HG02759 (cell line): ENCODE data around the gene F3.

Experiments used
- ATAC-seq: cut with Tn5 transposase; IDR thresholded peaks from one replicate; pipeline ENCODE4 v1.9.1; 2021; ENCODE audit warnings: mild to moderate bottlenecking, moderate library complexity; ENCODE audit not compliant: unreplicated experiment

Gene F3

DNA sequence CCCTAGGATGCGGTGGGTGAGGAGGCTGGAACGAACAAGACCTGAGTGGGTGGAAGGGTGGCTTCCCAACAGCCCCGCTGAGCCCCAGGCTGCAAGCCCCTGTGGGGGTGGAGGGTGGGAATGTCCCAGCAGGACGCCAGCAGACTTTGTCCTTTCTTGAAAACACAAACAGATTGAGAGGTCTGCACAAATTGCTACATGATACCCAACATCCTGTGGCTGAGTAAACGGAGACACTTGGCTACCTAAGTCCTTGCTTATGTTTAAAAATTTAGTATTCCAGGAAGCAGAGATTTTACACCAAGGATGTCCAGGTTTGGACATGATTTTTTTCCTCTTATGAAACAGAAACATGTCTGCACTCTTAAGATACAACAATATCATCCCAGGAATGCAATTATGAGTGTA is 11.8 kb upstream of the F3 start:
- no peak for ATAC-seq

- no peak for ATAC-seq
Measured at GRCh38 chr1:94552071-94552586, 10.6 kb upstream of the F3 start.

GRCh38 chr1:94551449-94551848 is 9.9 kb upstream of the F3 start:
- no peak for ATAC-seq

- no peak for ATAC-seq
Measured at GRCh38 chr1:94550800-94551241, 9.3 kb upstream of the F3 start.

GRCh38 chr1:94550396-94550795 is 8.8 kb upstream of the F3 start:
- no peak for ATAC-seq

DNA sequence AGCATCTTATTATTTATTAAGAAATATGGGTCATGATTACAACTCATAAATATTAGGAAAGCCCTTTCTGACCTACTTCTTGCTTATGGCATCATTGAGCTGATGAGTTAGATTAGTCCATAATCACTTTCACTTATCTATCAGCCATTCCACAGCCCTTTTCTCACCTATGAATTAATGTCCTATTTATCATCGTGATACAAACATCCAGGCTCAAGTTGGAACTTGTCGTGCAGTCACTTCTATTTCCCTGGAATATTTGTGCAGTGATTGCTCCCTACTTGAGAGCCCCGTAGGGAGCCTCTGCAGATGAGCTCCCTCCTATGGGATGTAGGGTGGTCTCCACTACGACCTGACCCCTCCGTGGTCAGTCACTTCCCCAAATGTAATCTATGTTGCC is 8.1 kb upstream of the F3 start:
- ATAC-seq, result no peak

- no peak for ATAC-seq
Measured at GRCh38 chr1:94544706-94545490, 3.3 kb upstream of the F3 start.

DNA sequence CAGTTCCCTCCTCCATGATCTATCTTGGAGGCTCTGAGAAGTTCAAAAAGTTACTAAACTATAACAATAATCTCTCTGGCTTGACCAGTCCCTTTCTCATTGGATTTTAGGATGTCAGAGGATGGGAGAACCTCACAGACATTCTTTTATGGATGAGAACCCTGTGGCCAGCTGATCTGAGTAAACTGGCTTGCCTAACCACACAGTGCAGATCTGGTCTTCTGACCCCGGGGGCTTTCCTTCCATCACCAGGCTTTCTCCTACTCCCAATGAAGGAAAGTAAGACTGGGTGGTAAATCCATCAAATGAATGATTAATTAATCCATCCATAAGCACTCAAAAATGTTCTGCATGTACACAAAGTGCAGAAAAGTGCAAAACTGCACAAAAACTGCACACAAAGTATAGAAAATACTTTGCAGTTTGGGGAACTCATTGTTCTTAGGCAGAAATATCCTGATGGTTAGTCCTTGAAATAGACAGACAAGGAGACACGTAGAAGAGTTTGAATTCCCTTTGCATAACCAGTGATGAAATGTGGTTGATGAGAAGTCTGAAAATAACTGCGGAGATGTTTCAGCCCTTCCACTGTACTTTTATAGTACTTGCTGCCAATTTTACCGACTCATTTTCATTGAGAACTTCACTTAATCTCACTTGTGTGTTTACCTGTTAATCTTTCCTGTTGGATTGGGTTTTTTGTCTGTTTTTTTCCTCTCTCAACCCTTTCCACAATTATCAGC is 2.5 kb upstream of the F3 start:
- no peak for ATAC-seq

DNA sequence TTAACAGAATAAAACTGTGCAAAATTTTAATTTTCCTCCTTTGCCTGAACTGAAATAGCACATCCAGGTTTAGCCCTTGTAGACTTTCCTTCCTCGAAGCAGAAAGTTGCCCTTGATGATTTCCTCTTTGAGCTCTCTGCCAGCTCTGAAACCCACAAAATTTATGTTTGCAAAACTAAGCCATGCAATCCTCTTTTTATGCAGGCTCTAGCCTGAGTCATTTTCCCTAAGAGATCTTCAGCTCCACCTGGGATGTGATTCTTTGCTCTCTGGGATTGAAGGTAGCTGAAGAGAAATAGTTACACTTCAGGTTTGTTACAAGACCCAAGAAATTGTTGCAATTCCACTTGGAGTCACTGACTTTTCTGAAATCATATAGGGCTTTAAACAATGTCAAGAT is 1.4 kb upstream of the F3 start:
- no peak for ATAC-seq

DNA sequence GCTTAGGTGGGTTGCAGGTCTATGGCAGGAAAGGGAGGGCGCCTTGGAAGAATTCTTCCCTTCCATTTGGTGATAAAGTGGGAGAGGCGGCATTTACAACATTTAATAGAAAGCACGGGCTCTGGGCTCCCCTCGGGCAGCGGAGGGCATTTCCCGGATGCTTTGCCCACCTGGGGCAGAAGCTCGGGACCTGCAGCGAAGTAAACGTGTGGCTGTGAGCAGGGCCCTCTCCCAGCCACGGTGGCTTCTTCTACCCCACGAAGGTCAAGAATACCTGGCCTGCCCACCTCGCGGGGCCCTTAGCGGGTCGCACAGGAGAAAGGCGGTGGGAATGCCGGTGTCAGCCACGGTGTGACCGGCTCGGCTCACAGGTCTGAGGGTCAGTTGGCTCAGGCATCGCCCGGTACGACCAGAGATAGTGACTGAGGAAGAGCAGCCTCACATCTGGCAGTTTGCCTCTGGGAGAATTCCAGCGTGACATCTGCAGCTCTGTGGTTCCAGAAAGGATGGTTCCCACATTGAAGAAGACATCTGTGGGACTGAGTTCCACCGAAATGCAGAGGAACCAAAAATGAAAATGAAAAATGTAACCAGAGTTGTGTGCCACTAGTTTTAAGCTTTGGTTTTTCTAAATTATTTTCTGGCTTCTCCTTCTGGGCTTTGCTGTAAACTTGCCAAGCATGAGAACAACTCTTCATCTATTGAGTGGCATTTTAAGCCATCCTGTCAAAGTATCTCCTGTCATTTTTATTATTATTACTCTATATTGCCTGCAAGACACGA is 720 bp upstream of the F3 start:
- ATAC-seq, result peak; percentile 39

GRCh38 chr1:94540440-94541245 is 916 bp downstream of the F3 start:
- no peak for ATAC-seq

DNA sequence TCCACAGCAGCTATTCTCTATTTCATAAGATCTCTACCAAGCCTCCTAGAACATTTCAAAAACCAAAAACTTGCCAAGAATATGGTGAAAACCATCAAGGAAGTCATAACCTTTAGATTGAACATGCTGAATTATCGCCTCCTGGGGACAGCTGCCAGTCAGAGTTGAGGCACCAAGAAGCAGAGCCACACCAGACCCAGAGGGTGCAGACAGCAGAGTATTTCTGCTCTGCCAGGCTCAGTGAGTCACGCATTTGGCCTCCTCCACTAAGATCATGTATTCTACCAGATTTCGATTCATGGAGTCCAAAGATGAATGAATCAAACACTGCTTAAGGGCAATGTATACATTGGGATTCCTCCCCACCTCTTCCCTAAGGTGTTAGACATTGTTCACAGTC is 2.1 kb downstream of the F3 start:
- no peak for ATAC-seq

DNA sequence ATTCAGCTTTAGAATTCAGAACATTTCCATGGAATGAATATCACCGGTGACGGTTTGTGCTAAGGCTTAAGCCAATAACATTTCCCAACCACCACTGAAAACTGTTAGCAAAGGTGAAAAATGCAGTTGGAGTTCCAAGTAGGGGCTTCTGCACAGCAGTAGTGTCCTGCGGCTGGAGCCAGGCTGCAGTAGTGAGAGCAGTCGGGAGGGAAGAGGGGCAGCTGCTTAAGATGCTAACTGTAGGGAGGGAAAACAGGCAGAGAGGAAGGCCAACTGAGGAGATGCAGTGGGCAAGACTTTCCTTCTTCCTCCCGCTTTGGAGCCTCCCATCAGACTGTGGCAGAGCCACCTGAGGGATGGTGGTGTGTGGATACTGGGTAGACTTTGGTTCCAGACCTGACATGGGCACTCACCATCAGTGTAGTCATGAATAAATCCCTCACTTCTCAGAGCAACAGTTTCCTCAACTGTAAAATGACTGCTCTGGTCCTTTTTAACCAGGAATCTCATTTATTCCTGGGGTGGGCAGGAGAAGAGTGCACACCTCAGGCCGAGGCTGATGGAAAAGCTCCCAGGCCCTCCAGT is 3.2 kb downstream of the F3 start:
- no peak for ATAC-seq

- no peak for ATAC-seq
Measured at GRCh38 chr1:94537254-94537653, 4.3 kb downstream of the F3 start.

DNA sequence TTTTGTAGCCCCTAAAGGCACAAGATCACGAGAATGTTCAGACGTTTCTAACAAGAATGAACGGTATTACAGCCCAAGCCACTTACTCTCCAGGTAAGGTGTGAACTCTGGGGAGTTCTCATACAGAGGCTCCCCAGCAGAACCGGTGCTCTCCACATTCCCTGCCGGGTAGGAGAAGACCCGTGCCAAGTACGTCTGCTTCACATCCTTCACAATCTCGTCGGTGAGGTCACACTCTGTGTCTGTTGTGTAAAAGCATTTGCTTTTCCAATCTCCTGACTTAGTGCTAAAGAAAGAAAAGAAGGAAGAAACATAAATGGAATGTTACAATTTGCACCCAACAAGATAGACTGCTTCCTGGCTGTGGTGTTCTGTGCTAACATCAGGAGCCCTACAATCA is 5.7 kb downstream of the F3 start:
- no peak for ATAC-seq

DNA sequence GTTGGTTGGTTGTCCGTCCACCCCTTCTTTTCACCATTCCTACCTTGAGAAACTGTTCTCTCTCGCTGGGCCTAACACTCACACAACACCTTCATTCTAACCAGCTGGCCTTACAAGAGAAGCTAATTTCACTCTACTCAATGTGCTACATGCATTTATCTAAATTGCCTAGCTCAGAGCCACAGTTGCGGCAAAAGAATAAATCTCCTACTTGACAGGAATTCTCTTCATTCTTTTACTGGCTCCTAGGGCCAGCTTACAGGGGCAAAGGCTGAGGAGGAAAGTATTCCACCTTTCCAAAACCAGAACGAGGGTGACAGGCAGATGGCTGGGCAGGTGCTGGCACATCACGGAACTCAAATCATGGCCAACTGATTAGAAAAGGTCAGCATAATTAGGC is 6.5 kb downstream of the F3 start:
- ATAC-seq, result no peak

DNA sequence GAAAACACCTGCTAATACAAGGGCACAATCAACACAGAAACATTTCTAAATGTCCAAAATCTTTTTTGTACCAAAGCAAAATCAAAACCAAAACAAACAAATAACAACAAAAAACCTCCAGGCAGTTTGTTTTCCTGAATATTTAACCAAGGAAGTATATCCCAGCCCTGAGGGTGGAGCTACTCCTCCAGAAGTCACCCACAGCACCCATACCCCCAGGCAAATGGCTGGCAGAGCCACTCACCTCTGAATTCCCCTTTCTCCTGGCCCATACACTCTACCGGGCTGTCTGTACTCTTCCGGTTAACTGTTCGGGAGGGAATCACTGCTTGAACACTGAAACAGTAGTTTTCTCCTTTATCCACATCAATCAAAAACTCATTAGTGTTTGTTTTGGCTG is 9.5 kb downstream of the F3 start:
- ATAC-seq, result no peak

DNA sequence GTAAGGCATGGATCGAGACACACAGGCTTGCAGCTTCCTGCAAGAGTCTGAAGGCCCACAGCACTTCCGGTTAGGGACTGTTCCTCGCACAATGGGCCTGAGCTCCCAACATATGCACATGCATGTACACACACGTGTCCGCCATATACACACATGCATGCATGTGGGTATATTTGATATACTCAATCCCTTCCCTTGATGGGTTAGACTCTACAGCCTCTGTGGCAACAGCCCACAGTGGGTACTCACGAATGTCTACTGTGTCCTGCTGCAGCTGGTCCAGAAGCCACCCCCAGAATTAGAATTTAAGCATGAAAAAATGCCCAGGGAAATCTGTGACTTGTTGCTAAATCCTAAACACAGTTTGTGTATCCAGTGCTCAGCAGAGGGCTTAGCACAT is 9.9 kb downstream of the F3 start:
- no peak for ATAC-seq

DNA sequence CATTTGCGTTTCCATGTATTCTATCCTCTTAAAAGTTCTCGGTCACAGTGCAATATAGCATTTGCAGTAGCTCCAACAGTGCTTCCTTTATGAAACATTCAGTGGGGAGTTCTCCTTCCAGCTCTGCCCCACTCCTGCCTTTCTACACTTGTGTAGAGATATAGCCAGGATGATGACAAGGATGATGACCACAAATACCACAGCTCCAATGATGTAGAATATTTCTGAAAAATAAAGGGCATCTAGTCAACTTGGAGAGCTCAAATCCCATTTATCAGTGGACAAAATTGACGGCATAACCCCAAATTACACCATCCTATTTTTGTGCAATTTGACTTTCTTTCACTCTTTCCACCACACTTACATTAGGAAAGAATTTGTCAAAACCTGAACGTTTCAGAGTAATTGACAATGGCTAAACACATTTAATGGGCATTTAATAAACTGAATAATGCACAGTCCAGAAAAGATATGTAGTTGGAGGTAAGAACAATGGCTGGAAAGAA is 11.1 kb downstream of the F3 start:
- ATAC-seq, result no peak

GRCh38 chr1:94529416-94529815 is 12.1 kb downstream of the F3 start:
- ATAC-seq, result no peak
